Natural killer cell (primary cell): ENCODE data around the gene HACD1. TPM values are rescaled to one million over a fixed set of nuclear protein-coding genes. Genes with fewer than 3 reads are reported as not detected.

ENCODE experiments used
- ATAC-seq, 3 donors: fragments of 150-1000 bp in 2 of 3; fragments of 200-7000 bp in 1 of 3; cut with Tn5 transposase; 1 replicate in 1 of 3; 2 replicates in 2 of 3; pipeline ENCODE4 v1.10.0; 2021; ENCODE audit warnings: mild to moderate bottlenecking in 2 of 3, moderate library complexity in 2 of 3
- DNase-seq, 2 donors: peaks; one replicate each; pipeline versions ENCODE4 v3.0.0 to v3.0.0-alpha.2; 2013 to 2021; ENCODE audit warnings: mixed read lengths in 1 of 2
- H3K27ac ChIP-seq: one replicate; pipeline ENCODE4 v1.5.1; 2013; ENCODE audit warnings: mild to moderate bottlenecking, low read length
- H3K27me3 ChIP-seq: one replicate; pipeline ENCODE4 v1.6.1; 2013; ENCODE audit warnings: low read length; ENCODE audit not compliant: control insufficient read depth, insufficient read depth
- H3K36me3 ChIP-seq: one replicate; pipeline ENCODE4 v1.6.1; 2013; ENCODE audit warnings: low read length; ENCODE audit not compliant: control insufficient read depth, insufficient read depth
- H3K4me1 ChIP-seq: one replicate; pipeline ENCODE4 v1.6.1; 2013; ENCODE audit warnings: low read length; ENCODE audit not compliant: control insufficient read depth, insufficient read depth
- H3K4me3 ChIP-seq: one replicate; pipeline ENCODE4 v1.5.1; 2013; ENCODE audit warnings: low read length
- H3K9me3 ChIP-seq: one replicate; pipeline ENCODE4 v1.6.1; 2013; ENCODE audit warnings: low read length; ENCODE audit not compliant: control insufficient read depth, insufficient read depth
- H3K27ac Mint-ChIP-seq, 2 donors: one replicate each; pipeline ENCODE4 v1.8.0; 2022; ENCODE audit warnings: mild to moderate bottlenecking in 2 of 2, mixed read lengths in 2 of 2, moderate library complexity in 1 of 2
- H3K27me3 Mint-ChIP-seq, 2 donors: one replicate each; pipeline ENCODE4 v1.8.0; 2022; ENCODE audit warnings: low read depth in 2 of 2, mixed read lengths in 2 of 2
- H3K36me3 Mint-ChIP-seq: one replicate; pipeline ENCODE4 v1.8.0; 2022; ENCODE audit warnings: mixed read lengths
- H3K4me1 Mint-ChIP-seq, 2 donors: one replicate each; pipeline ENCODE4 v1.8.0; 2022; ENCODE audit warnings: mixed read lengths in 2 of 2
- H3K4me3 Mint-ChIP-seq: one replicate; pipeline ENCODE4 v1.8.0; 2022; ENCODE audit warnings: mild to moderate bottlenecking, moderate library complexity, mixed read lengths
- H3K9me3 Mint-ChIP-seq, 2 donors: one replicate each; pipeline ENCODE4 v1.8.0; 2022; ENCODE audit warnings: mixed read lengths in 2 of 2
- CTCF ChIP-seq: fragments of 200-600 bp; IDR thresholded peaks from one replicate; pipeline ENCODE4 v1.8.0; 2022; ENCODE audit warnings: antibody characterized with exemption
- WGBS: methylation state at CpG from one replicate; pipeline ENCODE4 v1.1.7; 2013; ENCODE audit warnings: missing lambda C conversion rate; ENCODE audit not compliant: insufficient coverage; 5-methylcytosine and 5-hydroxymethylcytosine counted together
- intact Hi-C: fragments of 100-400 bp; cut with micrococcal nuclease; formaldehyde crosslinking; loops from one replicate; pipeline ENCODE4 v1.14.2; 2022
- total RNA-seq, 4 donors: library from RNA; stranded (reverse); fragments of 120-200 nt in 1 of 4; gene quantifications; one replicate each; pipeline versions ENCODE4 v1.2.3 to v1.2.4, GENCODE V29; 2013 to 2022

HACD1 gene
- total RNA-seq, 3 donors from 2014 or later (not counting 1 experiment from before 2014, with no cell fraction given) = 0.82 to 1.5 (median 0.87) TPM

GRCh38 chr10:17626656-17627055, 9.5 kb upstream of the HACD1 start:
- TF ChIP-seq CTCF = no peak
- H3K4me1 Mint-ChIP-seq = no peaks in the 10 kb centered on the region

GRCh38 chr10:17624996-17625395, 7.8 kb upstream of the HACD1 start:
- intact Hi-C loops = no loop called here
- Mint-ChIP-seq H3K36me3 (no peaks in the 10 kb centered on the region), H3K27me3 (peaks cover 7 to 10% of the 10 kb centered on the region in 2 donors), H3K27ac (no peak overlapping the region), H3K4me1 (no peaks in the 10 kb centered on the region), H3K4me3 (no peak overlapping the region), H3K9me3 (no peaks in the 10 kb centered on the region)
- Histone ChIP-seq H3K27ac (no peak overlapping the region), H3K36me3 (no peaks in the 10 kb centered on the region), H3K27me3 (no peaks in the 10 kb centered on the region), H3K9me3 (no peaks in the 10 kb centered on the region), H3K4me3 (no peak overlapping the region), H3K4me1 (no peaks in the 10 kb centered on the region)
- TF ChIP-seq CTCF = no peak
- WGBS = 88% methylated on average over 3 of the region's 3 CpGs
- DNase-seq (no peak), ATAC-seq (no peak)

More at GRCh38 chr10:17626656-17627055, 9.5 kb upstream of the HACD1 start:
- no peak for DNase-seq
- no peak for ATAC-seq
- no peak overlapping the region for H3K4me3 Mint-ChIP-seq
- no peak overlapping the region for H3K4me3 ChIP-seq
- H3K9me3 ChIP-seq = no peaks in the 10 kb centered on the region
- intact Hi-C loops = no loop called here
- H3K27me3 ChIP-seq = no peaks in the 10 kb centered on the region
- H3K27ac Mint-ChIP-seq = no peak overlapping the region
- no peaks in the 10 kb centered on the region for H3K36me3 ChIP-seq
- H3K27me3 Mint-ChIP-seq = peaks cover 7 to 10% of the 10 kb centered on the region in 2 donors
- no peaks in the 10 kb centered on the region for H3K36me3 Mint-ChIP-seq
- no peak overlapping the region for H3K27ac ChIP-seq
- H3K4me1 ChIP-seq = no peaks in the 10 kb centered on the region
- no peaks in the 10 kb centered on the region for H3K9me3 Mint-ChIP-seq
- WGBS = no CpG with 5 or more reads among the region's 1 CpG

- Histone ChIP-seq H3K27ac (no peak overlapping the region), H3K36me3 (no peaks in the 10 kb centered on the region), H3K4me1 (peaks cover 7% of the 10 kb centered on the region), H3K4me3 (no peak overlapping the region), H3K27me3 (no peaks in the 10 kb centered on the region), H3K9me3 (no peaks in the 10 kb centered on the region)
- Mint-ChIP-seq H3K27me3 (peaks cover 13 to 29% of the 10 kb centered on the region in 2 donors), H3K36me3 (no peaks in the 10 kb centered on the region), H3K4me1 (peaks cover 0 to 5% of the 10 kb centered on the region in 2 donors), H3K9me3 (no peaks in the 10 kb centered on the region), H3K27ac (no peak overlapping the region), H3K4me3 (no peak overlapping the region)
- intact Hi-C loops = no loop called here
- no peak for ATAC-seq
- DNase-seq = no peak
- no peak for TF ChIP-seq CTCF
- WGBS = 91% methylated on average over 8 of the region's 8 CpGs
These were observed 4.9 kb upstream of the HACD1 start for GRCh38 chr10:17622061-17622460.

GRCh38 chr10:17616403-17617030, 657 bp downstream of the HACD1 start:
- Mint-ChIP-seq H3K4me1 (peaks cover 0 to 5% of the 10 kb centered on the region in 2 donors), H3K36me3 (no peaks in the 10 kb centered on the region), H3K4me3 (peak overlapping the region; percentile 65), H3K27me3 (peaks cover 5 to 19% of the 10 kb centered on the region in 2 donors), H3K27ac (no peak overlapping the region), H3K9me3 (no peaks in the 10 kb centered on the region)
- H3K27me3 ChIP-seq = no peaks in the 10 kb centered on the region
- no peaks in the 10 kb centered on the region for H3K9me3 ChIP-seq
- WGBS = 3% methylated on average over 48 of the region's 48 CpGs
- H3K36me3 ChIP-seq = no peaks in the 10 kb centered on the region
- TF ChIP-seq CTCF = no peak
- H3K27ac ChIP-seq = no peak overlapping the region
- peaks cover 12% of the 10 kb centered on the region for H3K4me1 ChIP-seq
- peak overlapping the region; percentile 52 for H3K4me3 ChIP-seq
- intact Hi-C loops = loop anchor here (2.0 kb wide), 1 partner anchor 28 kb away; the partner anchor contains the start of gene STAM
- ATAC-seq (peak; percentile 64 to 76 (median 67)), DNase-seq (peak; percentile 28 to 39)
